Testis (tissue), 2 donors: ENCODE data around the gene C4orf54.

Source experiments
- CTCF ChIP-seq, 3 experiments: fragments of 450-650 bp in 2 of 3; fragments of 200-600 bp in 1 of 3; sonication (generic) in 1 of 3; IDR thresholded peaks; one replicate each; pipeline ENCODE4 v1.5.1; 2016 to 2019; ENCODE audit warnings: antibody characterized with exemption in 3 of 3, mild to moderate bottlenecking in 2 of 3, moderate library complexity in 1 of 3
- POLR2A ChIP-seq: fragments of 450-650 bp; IDR thresholded peaks from one replicate; pipeline ENCODE4 v1.6.1; 2017; ENCODE audit warnings: antibody characterized with exemption, mild to moderate bottlenecking, moderate library complexity

- TF ChIP-seq CTCF (IDR thresholded peaks at IDR 0.05) (no peak), POLR2A (no peak)
These were observed 33.4 kb upstream of the C4orf54 start for GRCh38 chr4:99690990-99691389.
